GM12878 (cell line): ENCODE results near the gene KIAA1671. TPM values are rescaled to one million over a fixed set of nuclear protein-coding genes. Genes with fewer than 3 reads are reported as not detected.
A peak's percentile ranks its signal among the peaks of the same experiment; 100 is the strongest.

Source experiments
- ATAC-seq: fragments of 200-7000 bp; cut with Tn5 transposase; 3 replicates; pipeline ENCODE4 v1.9.1; 2020; ENCODE audit warnings: mild to moderate bottlenecking, moderate library complexity
- BruUV-seq: library from RNA; stranded (reverse); fragments of 400-500 nt; replicated peaks from 2 replicates; lab custom pipeline; 2021; lab: Mats Ljungman, UMichigan
- CTCF ChIA-PET: fragments of 300-600 bp; sonication (Branson Sonifier 250); formaldehyde crosslinking; extraction: SDS; loops from one replicate; lab custom pipeline; 2021; ENCODE audit warnings: inconsistent platforms; lab: Yijun Ruan, JAX
- POLR2A ChIA-PET: fragments of 350-600 bp; formaldehyde crosslinking; extraction: SDS; loops from one replicate; lab custom pipeline; 2021; ENCODE audit warnings: inconsistent platforms; lab: Charles Lee
- RAD21 ChIA-PET: fragments of 300-600 bp; sonication (Branson Sonifier 250); formaldehyde crosslinking; loops from one replicate; lab custom pipeline; 2023; ENCODE audit warnings: antibody characterized with exemption; ENCODE audit not compliant: unreplicated experiment; lab: Charles Lee
- SMC1A ChIA-PET: fragments of 300-600 bp; sonication (Branson Sonifier 250); formaldehyde crosslinking; loops from one replicate; lab custom pipeline; 2023; ENCODE audit not compliant: unreplicated experiment, uncharacterized antibody; lab: Charles Lee
- DNase-seq: peaks from one replicate; pipeline ENCODE4 v3.0.0-alpha.2; 2011; ENCODE audit warnings: low read depth, low spot score
- FAIRE-seq: peaks from 3 replicates; lab custom pipeline; 2011; peaks lifted over from hg19 to GRCh38; lab: Jason Lieb, UNC
- H2AFZ ChIP-seq: 2 replicates; pipeline ENCODE4 v1.6.0; 2011; ENCODE audit warnings: low read depth, low read length, control low read depth; ENCODE audit not compliant: control insufficient read depth
- H3K27ac ChIP-seq: 2 replicates; pipeline ENCODE4 v1.5.1; 2011; ENCODE audit warnings: control low read depth; ENCODE audit not compliant: control insufficient read depth, insufficient read depth
- H3K27me3 ChIP-seq, 2 experiments: replicated peaks in 1 of 2; 2 replicates each; pipeline versions ENCODE4 v1.6.0 to v1.6.1; 2011; ENCODE audit warnings: low read length in 1 of 2; ENCODE audit not compliant: control insufficient read depth in 2 of 2, insufficient read depth in 2 of 2
- H3K36me3 ChIP-seq, 2 experiments: 2 replicates each; pipeline ENCODE4 v1.5.1; 2011; ENCODE audit warnings: low read length in 1 of 2; ENCODE audit not compliant: control insufficient read depth in 2 of 2, insufficient read depth in 2 of 2
- H3K4me1 ChIP-seq: 2 replicates; pipeline ENCODE4 v1.6.1; 2011; ENCODE audit warnings: mild to moderate bottlenecking, low read length, moderate library complexity, mixed read lengths; ENCODE audit not compliant: control insufficient read depth, insufficient read depth
- H3K4me2 ChIP-seq: 2 replicates; pipeline ENCODE4 v1.6.0; 2011; ENCODE audit warnings: control low read depth; ENCODE audit not compliant: control insufficient read depth, insufficient read depth
- H3K4me3 ChIP-seq: fragments of 200-600 bp; sonication (generic); 2 replicates; pipeline ENCODE4 v1.5.1; 2016
- H3K79me2 ChIP-seq: 2 replicates; pipeline ENCODE4 v1.6.0; 2011; ENCODE audit warnings: low read length; ENCODE audit not compliant: control insufficient read depth, insufficient read depth
- H3K9ac ChIP-seq: 2 replicates; pipeline ENCODE4 v1.8.0; 2011; ENCODE audit warnings: low read length, control low read depth, mixed read lengths; ENCODE audit not compliant: control insufficient read depth, insufficient read depth
- H3K9me3 ChIP-seq: replicated peaks from 3 replicates; pipeline ENCODE4 v1.5.1; 2011; ENCODE audit warnings: mild to moderate bottlenecking, low read length; ENCODE audit not compliant: control insufficient read depth, insufficient read depth
- H4K20me1 ChIP-seq: 2 replicates; pipeline ENCODE4 v1.6.0; 2011; ENCODE audit not compliant: control insufficient read depth, insufficient read depth
- FOXM1 ChIP-seq: IDR thresholded peaks from 2 replicates; pipeline ENCODE4 v1.6.1; 2012; ENCODE audit warnings: low read depth, mild to moderate bottlenecking, inconsistent platforms, low read length, moderate library complexity
- MYC ChIP-seq: IDR thresholded peaks from 2 replicates; pipeline ENCODE4 v1.6.1; 2011; ENCODE audit warnings: mild to moderate bottlenecking, low read length, moderate library complexity, inconsistent platforms; ENCODE audit not compliant: insufficient read depth, insufficient replicate concordance, insufficient read length, severe bottlenecking
- NKRF ChIP-seq: fragments of 450-650 bp; conservative IDR thresholded peaks from 2 replicates; pipeline ENCODE4 v1.6.1; 2017; ENCODE audit warnings: mild to moderate bottlenecking, moderate library complexity
- PRDM15 ChIP-seq: fragments of 450-650 bp; formaldehyde crosslinking; IDR thresholded peaks from 2 replicates; pipeline ENCODE4 v1.4.0; 2020; ENCODE audit warnings: mild to moderate bottlenecking, moderate library complexity
- WGBS: methylation state at CpG from one replicate; pipeline ENCODE4 v1.1.6; 2016; ENCODE audit warnings: low lambda C conversion rate; ENCODE audit not compliant: insufficient replicate concordance, insufficient coverage; ENCODE audit errors: missing lambda C conversion rate; 5-methylcytosine and 5-hydroxymethylcytosine counted together
- in situ Hi-C: fragments of 300-500 bp; cut with MboI; formaldehyde crosslinking; loops from 9 replicates; pipeline ENCODE4 v1.14.3; 2018; ENCODE audit warnings: mixed read lengths
- intact Hi-C: fragments of 100-400 bp; cut with micrococcal nuclease; formaldehyde crosslinking; loops from one replicate; pipeline ENCODE4 v1.14.2; 2022; ENCODE audit not compliant: unreplicated experiment
- polyA plus RNA-seq, 11 experiments: library from polyadenylated mRNA; depleted of rRNA in 4 of 11; unstranded in 6 of 11; stranded (reverse) in 5 of 11; fragments of >200 nt; fragmentation: Nextera tagmentation in 4 of 11; fragmentation: Illumina TruSeq in 1 of 11; extraction: Ambion mirVana in 4 of 11; extraction: Trizol in 1 of 11; gene quantifications; 1 replicate in 1 of 11; 2 replicates in 10 of 11; pipeline versions ENCODE4 v1.2.1 to v1.2.3, GENCODE V29; 2011 to 2016; ENCODE audit warnings: inconsistent platforms in 2 of 11, missing spikeins in 2 of 11, low read depth in 1 of 11
- total RNA-seq, 4 experiments: library from RNA; depleted of rRNA in 3 of 4; stranded (reverse); fragments of >200 nt in 3 of 4; fragmentation: Illumina TruSeq in 1 of 4; extraction: Trizol in 1 of 4; gene quantifications; 2 replicates each; pipeline versions ENCODE4 v1.2.1 to v1.2.3, GENCODE V29; 2013 to 2021

The KIAA1671 gene
- total and polyA plus RNA-seq, 10 of the 15 experiments (the other 5 are each of a cell fraction or from before 2014, with no cell fraction given) = 0.05 to 2.7 (median 0.33) TPM

GRCh38 chr22:25086902-25087282 is 134.4 kb downstream of the KIAA1671 start:
- in situ Hi-C loops = no loop called here
- ChIA-PET SMC1A (interaction anchor here (0.8 to 2.0 kb wide), 12 partner anchors 9 to 247 kb away, joined by 3 to 10 read pairs (median 4); no protein-coding TSS in a partner anchor), CTCF (interaction anchor here (0.9 to 2.9 kb wide), 5 partner anchors 10 to 24 kb away, joined by 3 to 15 read pairs (median 5); no protein-coding TSS in a partner anchor), POLR2A (interaction anchor here (0.5 to 1.0 kb wide), 3 partner anchors 11 to 33 kb away, joined by 4 to 6 read pairs (median 5); no protein-coding TSS in a partner anchor), RAD21 (interaction anchor here (0.6 to 1.6 kb wide), 9 partner anchors 10 to 316 kb away, joined by 3 to 16 read pairs (median 3); no protein-coding TSS in a partner anchor)
- no peak overlapping the region; the same call in 1 of the 2 replicates for H2AFZ ChIP-seq
- DNase-seq = no peak
- H3K36me3 ChIP-seq = no peaks in the 10 kb centered on the region
- H3K4me2 ChIP-seq = no peak overlapping the region
- no TSS peak for BruUV-seq
- no peaks in the 10 kb centered on the region for H3K27me3 ChIP-seq
- intact Hi-C loops = loop anchor here (1.0 kb wide), 1 partner anchor 24 kb away; no protein-coding TSS in a partner anchor
- no peak overlapping the region for H3K27ac ChIP-seq
- H3K4me1 ChIP-seq = peaks cover 18% of the 10 kb centered on the region
- WGBS = 66% methylated on average over 5 of the region's 5 CpGs
- H4K20me1 ChIP-seq = no peaks in the 10 kb centered on the region
- TF ChIP-seq MYC = no peak
- 0 out of 2 replicates have a peak, but pooled peaks have one; percentile 20 for TF ChIP-seq NKRF
- no peak for TF ChIP-seq FOXM1
- TF ChIP-seq PRDM15 (CRISPR knock-in tag) = no peak
- no peak overlapping the region for H3K9ac ChIP-seq
- H3K4me3 ChIP-seq = no peak overlapping the region
- no peak for FAIRE-seq
- H3K79me2 ChIP-seq = no peaks in the 10 kb centered on the region
- no peaks in the 10 kb centered on the region for H3K9me3 ChIP-seq
- ATAC-seq = no peak; the same call in 2 of the 3 replicates
